Mucosa of rectum (tissue), 2 donors: Measurements from ENCODE around the gene C22orf31.
A peak's percentile ranks its signal among the peaks of the same experiment; 100 is the strongest.
"Not testable (repeated sequence)": the region's sequence is repeated elsewhere in the genome, so short reads cannot be mapped to it uniquely, and the experiment has no call there.

ENCODE experiments used
- H3K27ac ChIP-seq, 2 donors: one replicate each; pipeline ENCODE4 v1.7.0; 2013; ENCODE audit warnings: inconsistent platforms in 2 of 2, low read depth in 2 of 2, low read length in 2 of 2
- H3K27me3 ChIP-seq, 2 donors: one replicate each; pipeline ENCODE4 v1.7.0; 2013; ENCODE audit warnings: low read length in 2 of 2; ENCODE audit not compliant: control insufficient read depth in 2 of 2, insufficient read depth in 2 of 2
- H3K36me3 ChIP-seq, 2 donors: one replicate each; pipeline ENCODE4 v1.7.0; 2013; ENCODE audit warnings: low read length in 2 of 2; ENCODE audit not compliant: control insufficient read depth in 2 of 2, insufficient read depth in 2 of 2
- H3K4me1 ChIP-seq, 2 donors: one replicate each; pipeline ENCODE4 v1.7.0; 2013; ENCODE audit warnings: low read length in 2 of 2, mild to moderate bottlenecking in 1 of 2; ENCODE audit not compliant: control insufficient read depth in 2 of 2, insufficient read depth in 2 of 2
- H3K4me3 ChIP-seq, 2 donors: one replicate each; pipeline ENCODE4 v1.7.0; 2013; ENCODE audit warnings: low read length in 2 of 2
- H3K9ac ChIP-seq, 2 donors: one replicate each; pipeline ENCODE4 v1.7.0; 2013; ENCODE audit warnings: low read length in 2 of 2, low read depth in 1 of 2, mild to moderate bottlenecking in 1 of 2
- H3K9me3 ChIP-seq, 2 donors: one replicate each; pipeline ENCODE4 v1.7.0; 2013; ENCODE audit warnings: low read length in 2 of 2; ENCODE audit not compliant: control insufficient read depth in 2 of 2
- donor health status: healthy.
- donor health status: Normal muscosa, but diverticular disease.

C22orf31 gene

GRCh38 chr22:29041408-29041807 lies 20.2 kb downstream of the C22orf31 start:
- Histone ChIP-seq H3K36me3 (peaks cover 2 to 8% of the 10 kb centered on the region in 2 donors), H3K4me1 (peaks cover 4 to 25% of the 10 kb centered on the region in 2 donors), H3K27me3 (no peaks in the 10 kb centered on the region), H3K27ac (no peak overlapping the region), H3K9me3 (no peaks in the 10 kb centered on the region), H3K4me3 (no peak overlapping the region), H3K9ac (no peak overlapping the region)

- Histone ChIP-seq H3K4me1 (peaks cover 4 to 25% of the 10 kb centered on the region in 2 donors), H3K4me3 (peak overlapping the region in 1 of 2 donors; percentile 29), H3K27me3 (no peaks in the 10 kb centered on the region), H3K9ac (no peak overlapping the region), H3K27ac (no peak overlapping the region), H3K36me3 (peaks cover under 1 to 3% of the 10 kb centered on the region in 2 donors), H3K9me3 (no peaks in the 10 kb centered on the region)
Measured at GRCh38 chr22:29040385-29041275, 21.0 kb downstream of the C22orf31 start.

GRCh38 chr22:29039684-29040083 lies 21.9 kb downstream of the C22orf31 start:
- H3K27me3 ChIP-seq, H3K4me3 ChIP-seq, H3K9ac ChIP-seq, H3K36me3 ChIP-seq, H3K27ac ChIP-seq, H3K9me3 ChIP-seq: not testable (repeated sequence)
- peaks cover 4 to 25% of the 10 kb centered on the region in 2 donors for H3K4me1 ChIP-seq

GRCh38 chr22:29039148-29039547 lies 22.5 kb downstream of the C22orf31 start:
- no peak overlapping the region for H3K27ac ChIP-seq
- peaks cover 4 to 25% of the 10 kb centered on the region in 2 donors for H3K4me1 ChIP-seq
- no peak overlapping the region for H3K4me3 ChIP-seq
- H3K9ac ChIP-seq: peak overlapping the region; percentile 27 to 45
- H3K9me3 ChIP-seq: no peaks in the 10 kb centered on the region
- H3K36me3 ChIP-seq: no peaks in the 10 kb centered on the region
- H3K27me3 ChIP-seq: no peaks in the 10 kb centered on the region

GRCh38 chr22:29037340-29037932 lies 24.2 kb downstream of the C22orf31 start:
- Histone ChIP-seq H3K4me1 (peaks cover 7 to 30% of the 10 kb centered on the region in 2 donors), H3K4me3 (no peak overlapping the region), H3K36me3 (no peaks in the 10 kb centered on the region), H3K27ac (peak overlapping the region; percentile 57 to 73), H3K9ac (no peak overlapping the region), H3K27me3 (no peaks in the 10 kb centered on the region), H3K9me3 (no peaks in the 10 kb centered on the region)

- H3K9me3 ChIP-seq: no peaks in the 10 kb centered on the region
- H3K36me3 ChIP-seq: no peaks in the 10 kb centered on the region
- no peak overlapping the region for H3K4me3 ChIP-seq
- no peak overlapping the region for H3K9ac ChIP-seq
- peak overlapping the region in 1 of 2 donors; percentile 77 for H3K27ac ChIP-seq
- peaks cover 0 to 3% of the 10 kb centered on the region in 2 donors for H3K27me3 ChIP-seq
- H3K4me1 ChIP-seq: peaks cover 23 to 41% of the 10 kb centered on the region in 2 donors
Measured at GRCh38 chr22:29032584-29032983, 29.0 kb downstream of the C22orf31 start.

GRCh38 chr22:29032014-29032475 lies 29.6 kb downstream of the C22orf31 start:
- H3K27me3 ChIP-seq: peaks cover 0 to 3% of the 10 kb centered on the region in 2 donors
- no peaks in the 10 kb centered on the region for H3K36me3 ChIP-seq
- peak overlapping the region in 1 of 2 donors; percentile 9 for H3K9ac ChIP-seq
- H3K4me1 ChIP-seq: peaks cover 23 to 37% of the 10 kb centered on the region in 2 donors
- H3K27ac ChIP-seq: peak overlapping the region; percentile 69 to 77
- no peaks in the 10 kb centered on the region for H3K9me3 ChIP-seq
- no peak overlapping the region for H3K4me3 ChIP-seq

- Histone ChIP-seq H3K27me3 (peaks cover 0 to 3% of the 10 kb centered on the region in 2 donors), H3K9me3 (no peaks in the 10 kb centered on the region), H3K9ac (peak overlapping the region; percentile 32 to 45), H3K36me3 (no peaks in the 10 kb centered on the region), H3K4me1 (peaks cover 23 to 33% of the 10 kb centered on the region in 2 donors), H3K4me3 (peak overlapping the region in 1 of 2 donors; percentile 69), H3K27ac (peak overlapping the region; percentile 69 to 77)
Measured at GRCh38 chr22:29031227-29032011, 30.2 kb downstream of the C22orf31 start.

- no peaks in the 10 kb centered on the region for H3K36me3 ChIP-seq
- no peaks in the 10 kb centered on the region for H3K9me3 ChIP-seq
- peak overlapping the region; percentile 32 to 45 for H3K9ac ChIP-seq
- H3K27ac ChIP-seq: peak overlapping the region; percentile 69 to 77
- peak overlapping the region; percentile 52 to 69 for H3K4me3 ChIP-seq
- peaks cover 0 to 3% of the 10 kb centered on the region in 2 donors for H3K27me3 ChIP-seq
- H3K4me1 ChIP-seq: peaks cover 23 to 33% of the 10 kb centered on the region in 2 donors
Measured at GRCh38 chr22:29030618-29031226, 30.9 kb downstream of the C22orf31 start.
